Keratinocyte (primary cell): Measurements from ENCODE around the gene MREG. TPM values are rescaled to one million over a fixed set of nuclear protein-coding genes. Genes with fewer than 3 reads are reported as not detected.

ENCODE experiments used
- DNase-seq: peaks from one replicate; pipeline ENCODE4 v3.0.0-alpha.2; 2011; ENCODE audit warnings: low read depth, missing footprints, low spot score
- FAIRE-seq: peaks from 2 replicates; lab custom pipeline; 2011; peaks lifted over from hg19 to GRCh38; lab: Jason Lieb, UNC
- H2AFZ ChIP-seq: 2 replicates; pipeline ENCODE4 v1.6.0; 2012; ENCODE audit warnings: low read length, control low read depth, inconsistent platforms; ENCODE audit not compliant: control insufficient read depth
- H3K27ac ChIP-seq: 2 replicates; pipeline ENCODE4 v1.5.1; 2011; ENCODE audit warnings: low read length; ENCODE audit not compliant: control insufficient read depth, insufficient read depth
- H3K27me3 ChIP-seq: 3 replicates; pipeline ENCODE4 v1.6.0; 2011; ENCODE audit warnings: low read length; ENCODE audit not compliant: control insufficient read depth, insufficient read depth; ENCODE audit errors: extremely low read depth
- H3K36me3 ChIP-seq, 2 experiments: 2 replicates in 1 of 2; 3 replicates in 1 of 2; pipeline ENCODE4 v1.5.1; 2011; ENCODE audit warnings: low read length in 2 of 2, mild to moderate bottlenecking in 1 of 2; ENCODE audit not compliant: control insufficient read depth in 2 of 2, insufficient read depth in 2 of 2; ENCODE audit errors: extremely low read depth in 1 of 2
- H3K4me1 ChIP-seq: 3 replicates; pipeline ENCODE4 v1.5.1; 2011; ENCODE audit warnings: low read length; ENCODE audit not compliant: control insufficient read depth, insufficient read depth; ENCODE audit errors: extremely low read depth
- H3K4me2 ChIP-seq: 3 replicates; pipeline ENCODE4 v1.6.0; 2011; ENCODE audit warnings: low read depth, low read length; ENCODE audit not compliant: control insufficient read depth, insufficient read depth; ENCODE audit errors: extremely low read depth
- H3K4me3 ChIP-seq, 3 experiments: fragments of 200-600 bp in 1 of 3; sonication (generic) in 1 of 3; 2 replicates in 2 of 3; 3 replicates in 1 of 3; pipeline ENCODE4 v1.5.1; 2011 to 2016; ENCODE audit warnings: low read length in 3 of 3, mild to moderate bottlenecking in 3 of 3, control low read depth in 2 of 3, inconsistent platforms in 1 of 3, low read depth in 1 of 3, mixed read lengths in 1 of 3, mixed run types in 1 of 3, moderate library complexity in 1 of 3; ENCODE audit not compliant: control insufficient read depth in 2 of 3, insufficient read depth in 2 of 3; ENCODE audit errors: extremely low read depth in 1 of 3
- H3K79me2 ChIP-seq: 2 replicates; pipeline ENCODE4 v1.6.0; 2012; ENCODE audit warnings: low read length; ENCODE audit not compliant: control insufficient read depth, insufficient read depth
- H3K9ac ChIP-seq: 3 replicates; pipeline ENCODE4 v1.6.0; 2011; ENCODE audit warnings: low read length; ENCODE audit not compliant: control insufficient read depth, insufficient read depth; ENCODE audit errors: extremely low read depth
- H3K9me1 ChIP-seq: 3 replicates; pipeline ENCODE4 v1.6.0; 2011; ENCODE audit warnings: low read length; ENCODE audit not compliant: control insufficient read depth, insufficient read depth; ENCODE audit errors: extremely low read depth
- H3K9me3 ChIP-seq: 2 replicates; pipeline ENCODE4 v1.5.1; 2012; ENCODE audit warnings: low read depth, low read length; ENCODE audit not compliant: control insufficient read depth
- H4K20me1 ChIP-seq: 3 replicates; pipeline ENCODE4 v1.6.0; 2011; ENCODE audit warnings: low read length; ENCODE audit not compliant: control insufficient read depth, insufficient read depth; ENCODE audit errors: extremely low read depth
- CTCF ChIP-seq, 3 experiments: IDR thresholded peaks in 1 of 3; conservative IDR thresholded peaks in 1 of 3; optimal IDR thresholded peaks in 1 of 3; 2 replicates in 2 of 3; 3 replicates in 1 of 3; pipeline versions ENCODE3 to v1.5.1; 2011; ENCODE audit warnings: low read length in 3 of 3, mild to moderate bottlenecking in 3 of 3, moderate library complexity in 2 of 3, control low read depth in 1 of 3, inconsistent platforms in 1 of 3; ENCODE audit not compliant: insufficient read depth in 2 of 3; ENCODE audit errors: extremely low read depth in 1 of 3
- EZH2 ChIP-seq: IDR thresholded peaks from one replicate; pipeline ENCODE4 v1.6.1; 2012; ENCODE audit warnings: inconsistent platforms, mild to moderate bottlenecking, low read length, moderate library complexity
- dilution Hi-C: fragments of 300-500 bp; cut with MboI; formaldehyde crosslinking; loops from one replicate; pipeline ENCODE4 v1.7.0; 2020; ENCODE audit warnings: low sequenced_read_pairs; ENCODE audit not compliant: extremely low pct_ligation_motif_present
- polyA plus RNA-seq, 5 experiments: library from polyadenylated mRNA; depleted of rRNA in 3 of 5; stranded (reverse) in 3 of 5; stranded (forward) in 1 of 5; unstranded in 1 of 5; fragments of >200 nt; gene quantifications; 1 replicate in 1 of 5; 2 replicates in 3 of 5; 3 replicates in 1 of 5; pipeline versions ENCODE4 v1.2.1 to v1.2.3, GENCODE V29; 2011 to 2012; ENCODE audit warnings: missing spikeins in 2 of 5, low read depth in 1 of 5, low replicate concordance in 1 of 5

The MREG gene
- polyA plus RNA-seq, 1 donor (not counting 4 experiments of a cell fraction or from before 2014, with no cell fraction given), result 32.9 TPM

GRCh38 chr2:216043949-216044348 lies 30.6 kb upstream of the MREG start:
- no peaks in the 10 kb centered on the region for H3K9me3 ChIP-seq
- H2AFZ ChIP-seq, result no peak overlapping the region
- no peak overlapping the region for H3K27ac ChIP-seq
- TF ChIP-seq EZH2 (no peak), CTCF (optimal IDR thresholded peaks at IDR 0.05 in 1 of 3, IDR thresholded peaks at IDR 0.05 in 1 of 3, conservative IDR thresholded peaks at IDR 0.05 in 1 of 3; ENCODE audit: extremely low read depth in 1 of 3, insufficient read depth in 2 of 3, low read length in 3 of 3) (no peak)
- H3K36me3 ChIP-seq, result no peaks in the 10 kb centered on the region
- DNase-seq (no peak), FAIRE-seq (no peak)
- H3K27me3 ChIP-seq, result no peaks in the 10 kb centered on the region
- no peaks in the 10 kb centered on the region for H3K4me1 ChIP-seq
- H3K9me1 ChIP-seq, result no peaks in the 10 kb centered on the region
- H3K79me2 ChIP-seq, result no peaks in the 10 kb centered on the region
- no peak overlapping the region for H3K9ac ChIP-seq
- H3K4me3 ChIP-seq, result no peak overlapping the region
- H4K20me1 ChIP-seq, result no peaks in the 10 kb centered on the region
- dilution Hi-C loops, result no loop called here
- H3K4me2 ChIP-seq, result no peak overlapping the region

GRCh38 chr2:216041438-216041837 lies 28.1 kb upstream of the MREG start:
- no peak overlapping the region for H3K4me2 ChIP-seq
- H3K27ac ChIP-seq, result no peak overlapping the region
- no peak overlapping the region for H3K9ac ChIP-seq
- H3K79me2 ChIP-seq, result no peaks in the 10 kb centered on the region
- H3K4me1 ChIP-seq, result no peaks in the 10 kb centered on the region
- H4K20me1 ChIP-seq, result no peaks in the 10 kb centered on the region
- dilution Hi-C loops, result no loop called here
- no peaks in the 10 kb centered on the region for H3K36me3 ChIP-seq
- H3K9me3 ChIP-seq, result no peaks in the 10 kb centered on the region
- FAIRE-seq, result no peak
- DNase-seq, result no peak
- no peak overlapping the region for H3K4me3 ChIP-seq
- H3K9me1 ChIP-seq, result no peaks in the 10 kb centered on the region
- TF ChIP-seq CTCF (optimal IDR thresholded peaks at IDR 0.05 in 1 of 3, IDR thresholded peaks at IDR 0.05 in 1 of 3, conservative IDR thresholded peaks at IDR 0.05 in 1 of 3; ENCODE audit: extremely low read depth in 1 of 3, insufficient read depth in 2 of 3, low read length in 3 of 3), result no peak
- no peak for TF ChIP-seq EZH2
- no peak overlapping the region for H2AFZ ChIP-seq
- H3K27me3 ChIP-seq, result no peaks in the 10 kb centered on the region
